GM21786 (cell line): ENCODE data around the gene TWF2.

Experiments
- ATAC-seq: cut with Tn5 transposase; IDR thresholded peaks from one replicate; pipeline ENCODE4 v1.9.1; 2021; ENCODE audit not compliant: unreplicated experiment

TWF2 gene

GRCh38 chr3:52223449-52224408 lies 15.2 kb downstream of the TWF2 start:
- ATAC-seq: no peak

- no peak for ATAC-seq
These were observed 16.4 kb downstream of the TWF2 start for GRCh38 chr3:52222319-52223221.

- ATAC-seq: no peak
These were observed 17.2 kb downstream of the TWF2 start for GRCh38 chr3:52221563-52222318.

- ATAC-seq: no peak
These were observed 17.8 kb downstream of the TWF2 start for GRCh38 chr3:52221141-52221562.

GRCh38 chr3:52220380-52221026 lies 18.5 kb downstream of the TWF2 start:
- ATAC-seq: no peak

- ATAC-seq: no peak
These were observed 19.9 kb downstream of the TWF2 start for GRCh38 chr3:52218937-52219650.

GRCh38 chr3:52218454-52218853 lies 20.5 kb downstream of the TWF2 start:
- ATAC-seq: no peak

- no peak for ATAC-seq
These were observed 20.9 kb downstream of the TWF2 start for GRCh38 chr3:52218026-52218425.

GRCh38 chr3:52217409-52217805 lies 21.6 kb downstream of the TWF2 start:
- no peak for ATAC-seq

GRCh38 chr3:52216585-52217408 lies 22.2 kb downstream of the TWF2 start:
- ATAC-seq: no peak

- no peak for ATAC-seq
These were observed 23.6 kb downstream of the TWF2 start for GRCh38 chr3:52215351-52215750.

GRCh38 chr3:52213901-52214300 lies 25.1 kb downstream of the TWF2 start:
- ATAC-seq: no peak

GRCh38 chr3:52213005-52213404 lies 26.0 kb downstream of the TWF2 start:
- no peak for ATAC-seq

- ATAC-seq: no peak
These were observed 27.6 kb downstream of the TWF2 start for GRCh38 chr3:52211268-52211891.

GRCh38 chr3:52210550-52211046 lies 28.4 kb downstream of the TWF2 start:
- no peak for ATAC-seq

GRCh38 chr3:52210037-52210436 lies 28.9 kb downstream of the TWF2 start:
- ATAC-seq: no peak

- ATAC-seq: no peak
These were observed 30.4 kb downstream of the TWF2 start for GRCh38 chr3:52208556-52208955.

GRCh38 chr3:52205727-52206372 lies 33.1 kb downstream of the TWF2 start:
- ATAC-seq: no peak
